HepG2 (cell line): ENCODE measurements around the gene CSE1L. TPM values are rescaled to one million over a fixed set of nuclear protein-coding genes. Genes with fewer than 3 reads are reported as not detected.

ENCODE experiments used
- CREB1 ChIP-seq, 2 experiments: fragments of 450-650 bp in 1 of 2; IDR thresholded peaks; 2 replicates each; pipeline ENCODE4 v1.6.1; 2016 to 2017; ENCODE audit warnings: control low read depth in 1 of 2, mild to moderate bottlenecking in 1 of 2, missing compliant biosample characterization in 1 of 2, missing genetic modification characterization in 1 of 2
- CTCF ChIP-seq: sonication (generic); formaldehyde crosslinking; IDR thresholded peaks from 2 replicates; pipeline ENCODE4 v1.5.0; 2020; ENCODE audit warnings: mild to moderate bottlenecking, missing genetic modification reagents, moderate library complexity
- MAFF ChIP-seq: IDR thresholded peaks from 2 replicates; pipeline ENCODE4 v1.6.1; 2011; ENCODE audit warnings: low read depth, low read length, improper control_type of control experiment
- MAFG ChIP-seq: sonication (generic); formaldehyde crosslinking; IDR thresholded peaks from 2 replicates; pipeline ENCODE4 v1.5.1; 2020; ENCODE audit warnings: mild to moderate bottlenecking, missing genetic modification reagents
- MAFK ChIP-seq, 2 experiments: IDR thresholded peaks in 1 of 2; conservative IDR thresholded peaks in 1 of 2; 2 replicates each; pipeline ENCODE4 v1.6.1; 2011; ENCODE audit warnings: improper control_type of control experiment in 2 of 2, low read length in 2 of 2
- RBM39 ChIP-seq: fragments of 200-400 bp; formaldehyde crosslinking; IDR thresholded peaks from one replicate; pipeline ENCODE4 v1.6.1; 2018; ENCODE audit warnings: antibody characterized with exemption, mild to moderate bottlenecking, low read depth, low read length; ENCODE audit not compliant: poor library complexity, severe bottlenecking
- REST ChIP-seq, 2 experiments: IDR thresholded peaks; 2 replicates each; pipeline ENCODE4 v1.6.1; 2011 to 2012; ENCODE audit warnings: low read length in 2 of 2, borderline replicate concordance in 1 of 2, low read depth in 1 of 2, mild to moderate bottlenecking in 1 of 2, moderate library complexity in 1 of 2
- TRIM24 ChIP-seq: sonication (generic); formaldehyde crosslinking; IDR thresholded peaks from 2 replicates; pipeline ENCODE4 v1.8.0; 2022; ENCODE audit warnings: mild to moderate bottlenecking, missing genetic modification reagents
- ZNF251 ChIP-seq: sonication (generic); formaldehyde crosslinking; IDR thresholded peaks from 2 replicates; pipeline ENCODE4 v1.9.0; 2021; ENCODE audit warnings: mild to moderate bottlenecking, missing genetic modification reagents
- ZNF558 ChIP-seq: sonication (generic); formaldehyde crosslinking; IDR thresholded peaks from 2 replicates; pipeline ENCODE4 v1.9.0; 2022; ENCODE audit warnings: mild to moderate bottlenecking, missing genetic modification reagents, borderline replicate concordance
- ZNF761 ChIP-seq: sonication (generic); formaldehyde crosslinking; conservative IDR thresholded peaks from 2 replicates; pipeline ENCODE4 v1.4.0; 2020; ENCODE audit warnings: mild to moderate bottlenecking, missing genetic modification reagents
- polyA plus RNA-seq, 8 experiments: library from polyadenylated mRNA; depleted of rRNA in 3 of 8; stranded (reverse) in 7 of 8; unstranded in 1 of 8; fragments of >200 nt; fragmentation: Illumina TruSeq in 4 of 8; extraction: Trizol in 4 of 8; gene quantifications; 2 replicates each; pipeline versions ENCODE4 v1.2.1 to v1.2.3, GENCODE V29; 2011 to 2016; ENCODE audit warnings: low read depth in 4 of 8, missing spikeins in 1 of 8, mixed read lengths in 1 of 8; ENCODE audit not compliant: insufficient read depth in 1 of 8
- total RNA-seq, 5 experiments: library from RNA; depleted of rRNA; stranded (reverse); fragments of >200 nt; fragmentation: Illumina TruSeq; extraction: Trizol; gene quantifications; 2 replicates each; pipeline ENCODE4 v1.2.3, GENCODE V29; 2016; ENCODE audit warnings: low read depth in 1 of 5

CSE1L gene
- total and polyA plus RNA-seq, 2 of the 13 experiments (the other 11 are each of a cell fraction or from before 2014, with no cell fraction given): 56.9 to 258 TPM

GRCh38 chr20:49115564-49115963, 69.5 kb downstream of the CSE1L start (continued):
- TF ChIP-seq REST (IDR thresholded peaks at IDR 0.05; ENCODE audit: borderline replicate concordance in 1 of 2, low read depth in 1 of 2, low read length in 2 of 2): no peak
- no peak for TF ChIP-seq RBM39
- TF ChIP-seq ZNF761 (CRISPR knock-in tag): no peak
- no peak for TF ChIP-seq ZNF558 (CRISPR knock-in tag)
- TF ChIP-seq ZNF251 (CRISPR knock-in tag): no peak
- TF ChIP-seq CREB1 (IDR thresholded peaks at IDR 0.05): no peak
- no peak for TF ChIP-seq CREB1 (CRISPR knock-in tag; IDR thresholded peaks at IDR 0.05)
- TF ChIP-seq MAFK (conservative IDR thresholded peaks at IDR 0.05 in 1 of 2, IDR thresholded peaks at IDR 0.05 in 1 of 2; ENCODE audit: low read length in 2 of 2): peak; percentile 99
- peak; percentile 98 for TF ChIP-seq MAFF
- TF ChIP-seq TRIM24 (CRISPR knock-in tag): no peak
- peak; percentile 24 for TF ChIP-seq CTCF (CRISPR knock-in tag)
- TF ChIP-seq MAFG: peak; percentile 75; the same call in 1 of the 2 replicates
